Right ventricle myocardium superior (tissue), 1 donor: ENCODE results near the gene ZNF574. TPM values are rescaled to one million over a fixed set of nuclear protein-coding genes. Genes with fewer than 3 reads are reported as not detected.
A peak's percentile ranks its signal among the peaks of the same experiment; 100 is the strongest.

ENCODE experiments used
- ATAC-seq: fragments of 200-7000 bp; cut with Tn5 transposase; one replicate; pipeline ENCODE4 v1.9.1; 2020; ENCODE audit warnings: mild to moderate bottlenecking; ENCODE audit not compliant: poor library complexity
- DNase-seq: peaks from one replicate; pipeline ENCODE4 v3.0.0-alpha.2; 2020
- intact Hi-C: fragments of 100-400 bp; cut with DNase I; formaldehyde crosslinking; loops from one replicate; pipeline ENCODE4 v1.11.2; 2022
- total RNA-seq: library from RNA; stranded (reverse); fragmentation: NEBNext Ultra II Directional; extraction: Animal tissue kit (Norgen Biotek cat#: 25700); gene quantifications from one replicate; pipeline ENCODE4 v1.2.1, GENCODE V29; 2021
- donor health status: DM: no; HTN: yes; CAD: no; lungs with severe emphysema.

ZNF574 gene
- total RNA-seq, 1 donor from 2014 or later = 8.4 TPM

DNA sequence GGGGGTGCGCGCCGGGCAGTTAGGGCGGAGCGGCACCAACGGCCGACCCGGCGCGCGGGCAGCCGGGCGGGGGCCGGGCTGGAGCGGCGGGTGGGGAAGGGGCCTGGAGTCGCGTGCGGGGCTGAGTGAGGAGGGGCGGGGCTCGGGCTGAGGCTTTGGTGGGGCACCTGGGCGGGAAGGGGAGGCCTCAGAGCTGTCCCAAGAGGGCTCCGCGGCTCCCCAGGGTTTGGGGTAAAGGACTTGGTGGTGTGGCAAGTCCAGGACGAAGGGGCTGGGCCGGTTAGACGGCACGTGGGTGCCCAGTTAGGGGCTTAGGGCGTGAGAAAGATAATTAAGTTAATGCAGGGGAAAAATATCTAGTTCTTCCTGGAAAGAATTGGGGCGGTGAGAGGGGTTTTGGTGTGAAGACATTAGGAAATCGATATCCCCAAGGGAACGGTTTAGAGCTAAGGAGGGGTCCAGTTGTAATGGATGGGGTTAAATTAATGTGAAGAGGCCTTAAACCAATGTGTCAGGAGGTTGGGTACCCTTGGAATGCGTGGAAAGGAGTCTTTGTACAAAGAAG lies 496 bp downstream of the ZNF574 start:
- intact Hi-C loops = no loop called here
- ATAC-seq (no peak), DNase-seq (peak; percentile 67)

- intact Hi-C loops = no loop called here
- ATAC-seq (no peak), DNase-seq (no peak)
These were observed 2.1 kb downstream of the ZNF574 start for GRCh38 chr19:42078058-42078457.

DNA sequence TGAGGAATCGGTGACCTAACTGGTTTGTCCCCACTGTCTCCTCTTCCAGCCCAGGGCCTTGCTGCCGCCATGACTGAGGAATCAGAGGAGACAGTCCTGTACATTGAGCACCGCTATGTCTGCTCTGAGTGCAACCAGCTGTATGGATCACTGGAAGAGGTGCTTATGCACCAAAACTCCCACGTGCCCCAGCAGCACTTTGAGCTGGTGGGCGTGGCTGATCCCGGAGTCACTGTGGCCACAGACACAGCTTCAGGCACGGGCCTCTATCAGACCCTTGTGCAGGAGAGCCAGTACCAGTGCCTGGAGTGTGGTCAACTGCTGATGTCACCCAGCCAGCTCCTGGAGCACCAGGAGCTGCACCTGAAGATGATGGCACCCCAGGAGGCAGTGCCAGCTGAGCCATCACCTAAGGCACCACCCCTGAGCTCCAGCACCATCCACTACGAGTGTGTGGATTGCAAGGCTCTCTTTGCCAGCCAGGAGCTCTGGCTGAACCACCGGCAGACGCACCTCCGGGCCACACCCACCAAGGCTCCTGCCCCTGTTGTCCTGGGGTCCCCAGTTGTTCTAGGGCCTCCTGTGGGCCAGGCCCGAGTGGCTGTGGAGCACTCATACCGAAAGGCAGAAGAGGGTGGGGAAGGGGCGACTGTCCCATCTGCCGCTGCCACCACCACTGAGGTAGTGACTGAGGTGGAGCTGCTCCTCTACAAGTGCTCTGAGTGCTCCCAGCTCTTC lies 2.7 kb downstream of the ZNF574 start:
- DNase-seq (no peak), ATAC-seq (no peak)
- intact Hi-C loops = no loop called here

- intact Hi-C loops = no loop called here
- DNase-seq (no peak), ATAC-seq (no peak)
These were observed 3.3 kb downstream of the ZNF574 start for GRCh38 chr19:42079276-42079669.

GRCh38 chr19:42079886-42080763 lies 4.2 kb downstream of the ZNF574 start:
- ATAC-seq = no peak
- intact Hi-C loops = loop anchor here (10.0 kb wide), 1 partner anchor 85 kb away; the partner anchor contains the start of gene ATP1A3

GRCh38 chr19:42080764-42081375 lies 4.9 kb downstream of the ZNF574 start:
- no peak for DNase-seq
- intact Hi-C loops = loop anchor here (10.0 kb wide), 1 partner anchor 86 kb away; the partner anchor contains the start of gene ATP1A3
- no peak for ATAC-seq

More at GRCh38 chr19:42079886-42080763, 4.2 kb downstream of the ZNF574 start:
- no peak for DNase-seq

DNA sequence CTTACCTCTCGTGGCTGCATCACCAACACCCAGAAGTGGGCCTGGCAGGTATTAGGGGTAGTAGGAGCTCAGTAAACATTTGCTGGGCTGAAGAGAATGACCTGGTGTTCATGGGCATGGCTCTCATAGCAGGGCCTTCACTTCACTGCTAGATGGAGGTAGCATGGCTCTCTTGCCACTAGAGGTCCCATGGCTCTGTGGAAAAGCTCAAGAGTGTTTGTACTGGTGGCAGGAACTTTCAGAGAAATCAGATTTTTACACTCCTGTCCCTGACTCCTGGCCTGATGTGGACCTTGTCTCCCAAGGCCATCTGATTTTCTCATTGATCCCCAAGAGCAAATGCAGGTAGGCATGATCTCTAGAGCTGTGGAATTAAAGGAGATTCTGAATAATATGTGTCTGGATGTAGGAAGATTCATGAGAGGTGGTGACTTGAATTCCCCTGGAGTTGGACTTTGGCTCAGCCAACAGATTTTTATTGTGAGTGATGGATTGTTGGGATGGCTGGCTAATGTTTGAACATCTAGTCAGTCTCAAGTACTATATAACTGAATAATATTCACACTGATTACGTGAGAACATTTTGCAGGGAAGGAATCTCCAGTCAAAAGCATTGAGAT lies 5.7 kb downstream of the ZNF574 start:
- DNase-seq (no peak), ATAC-seq (peak; percentile 16)
- intact Hi-C loops = loop anchor here (10.0 kb wide), 1 partner anchor 87 kb away; the partner anchor contains the start of gene ATP1A3

- ATAC-seq (no peak), DNase-seq (no peak)
- intact Hi-C loops = loop anchor here (10.0 kb wide), 1 partner anchor 89 kb away; the partner anchor contains the start of gene ATP1A3
These were observed 7.6 kb downstream of the ZNF574 start for GRCh38 chr19:42083537-42083936.

DNA sequence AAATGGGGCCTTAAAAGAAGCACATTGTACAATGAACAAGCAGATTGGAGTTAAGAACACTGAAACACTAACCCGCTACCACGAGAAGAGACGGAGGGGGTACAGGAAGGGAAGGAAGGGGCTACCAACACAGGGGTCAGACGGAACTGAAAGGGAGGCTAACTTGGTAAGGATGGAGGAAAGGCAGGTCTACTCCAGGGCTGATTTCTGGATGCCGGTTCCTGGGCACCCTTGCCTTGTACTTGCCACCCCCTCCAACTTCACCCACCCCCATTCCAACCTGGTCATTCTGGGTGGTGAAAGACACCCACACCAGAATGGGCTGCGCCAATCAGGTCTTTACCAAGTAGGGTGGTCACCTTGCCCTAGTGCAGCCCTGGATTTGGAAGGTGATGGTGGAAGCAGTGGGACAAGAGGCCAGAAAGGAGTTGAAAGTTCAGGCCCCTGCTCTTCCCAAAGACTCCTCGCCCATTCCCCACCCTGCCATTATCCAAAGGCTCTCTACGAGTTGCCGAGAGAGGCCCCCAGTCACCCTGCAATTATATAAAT lies 10.3 kb downstream of the ZNF574 start:
- DNase-seq = no peak
- intact Hi-C loops = loop anchor here (10.0 kb wide), 1 partner anchor 91 kb away; the partner anchor contains the start of gene ATP1A3

DNA sequence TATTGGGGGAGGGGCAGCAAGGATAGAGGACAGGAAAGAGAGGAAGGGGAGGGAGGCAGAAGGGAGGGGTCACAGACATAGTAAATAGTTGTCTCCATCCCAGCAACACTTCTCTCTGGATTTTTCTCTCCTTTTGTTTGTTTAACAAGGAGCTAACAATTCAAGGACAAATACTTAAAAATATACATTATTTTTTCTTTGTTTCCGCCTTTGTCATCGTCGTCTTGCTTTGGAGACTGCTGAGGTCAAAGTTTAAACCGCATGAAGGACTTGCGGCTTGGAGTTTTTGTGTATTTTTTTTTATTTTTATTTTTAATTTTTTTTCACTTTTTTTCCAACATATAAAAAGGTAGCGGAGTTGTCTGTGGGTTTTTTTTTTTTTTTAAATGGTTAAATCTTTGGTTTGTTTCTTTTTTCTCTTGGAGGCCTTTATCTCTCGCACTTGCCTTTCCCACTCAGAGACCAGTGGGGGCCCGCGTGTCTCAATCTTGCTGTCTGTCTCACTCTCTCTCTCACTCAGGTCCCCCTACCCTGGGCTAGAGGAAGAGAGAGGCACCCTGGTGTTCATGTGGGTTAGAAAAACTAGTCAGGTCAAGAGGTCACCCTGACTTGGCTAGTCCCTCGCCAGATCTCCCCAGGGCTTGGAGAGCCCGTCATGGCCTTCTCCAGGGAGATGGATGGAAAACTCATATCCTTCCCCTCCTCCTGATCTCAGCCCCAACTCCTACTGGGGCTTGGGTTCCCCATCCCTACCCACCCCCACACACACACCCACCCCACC lies 11.0 kb downstream of the ZNF574 start:
- DNase-seq (no peak), ATAC-seq (no peak)
- intact Hi-C loops = loop anchor here (10.0 kb wide), 1 partner anchor 92 kb away; the partner anchor contains the start of gene ATP1A3

More for the DNA sequence above, 10.3 kb downstream of the ZNF574 start:
- ATAC-seq = no peak

DNA sequence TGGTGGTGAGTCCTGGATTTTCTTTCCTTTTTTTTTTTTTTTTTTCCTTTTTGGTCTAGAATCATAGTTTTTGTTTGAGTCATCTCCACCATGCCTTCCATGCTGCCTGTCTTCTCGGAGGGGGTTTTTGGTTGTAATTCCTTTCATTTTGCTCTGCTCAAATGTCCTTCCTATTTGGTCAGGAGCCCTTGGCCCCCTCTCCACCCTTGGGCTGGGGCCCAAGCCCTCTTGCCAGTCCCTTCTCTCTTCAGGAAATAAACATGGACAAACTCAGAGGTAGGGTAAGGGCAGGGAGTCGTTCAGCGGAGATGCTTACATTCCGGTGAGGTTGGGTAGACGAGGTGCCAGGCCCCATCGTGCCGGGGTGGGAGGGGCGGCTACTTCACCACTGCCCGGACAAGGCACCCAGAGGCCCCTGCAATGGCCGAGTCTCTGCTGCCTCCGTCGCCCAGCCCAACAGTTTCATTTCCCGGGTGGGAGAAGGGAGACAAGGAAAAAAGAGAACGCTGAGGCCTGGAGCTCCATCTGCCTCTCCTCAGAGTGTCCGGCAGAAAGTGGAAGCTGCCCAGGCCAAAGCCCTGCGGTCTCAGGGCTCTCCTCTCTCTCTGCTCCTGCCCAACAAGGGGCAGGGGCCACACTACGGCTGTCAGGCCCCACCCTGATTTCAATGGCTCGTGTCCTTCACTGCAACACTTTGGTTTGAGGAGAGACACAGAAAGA lies 12.7 kb downstream of the ZNF574 start:
- intact Hi-C loops = loop anchor here (10.0 kb wide), 1 partner anchor 94 kb away; the partner anchor contains the start of gene ATP1A3
- ATAC-seq (no peak), DNase-seq (no peak)

GRCh38 chr19:42089191-42089750 lies 13.3 kb downstream of the ZNF574 start:
- intact Hi-C loops = loop anchor here (10.0 kb wide), 1 partner anchor 94 kb away; the partner anchor contains the start of gene ATP1A3
- ATAC-seq (no peak), DNase-seq (no peak)

DNA sequence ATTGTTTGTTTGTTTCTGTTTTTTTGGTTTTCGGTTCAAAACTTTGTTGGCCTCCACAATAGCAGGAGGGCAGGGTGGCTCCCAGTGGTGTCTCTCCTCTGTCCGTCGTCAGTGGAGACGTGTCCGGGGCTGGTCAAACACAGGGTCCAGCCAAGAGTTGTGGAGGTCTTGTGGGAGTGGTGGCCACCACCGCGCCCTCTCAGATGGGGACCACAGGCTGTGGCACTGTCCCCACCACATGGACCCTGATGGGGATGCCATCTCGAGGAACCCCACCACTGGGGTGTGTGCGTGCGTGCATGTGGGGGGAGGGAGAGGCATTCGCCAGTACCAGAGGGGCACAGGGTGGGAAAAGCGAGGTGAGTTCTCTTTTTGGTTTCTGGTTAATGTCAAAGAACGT lies 13.8 kb downstream of the ZNF574 start:
- no peak for ATAC-seq
- no peak for DNase-seq
- intact Hi-C loops = loop anchor here (10.0 kb wide), 1 partner anchor 95 kb away; the partner anchor contains the start of gene ATP1A3

DNA sequence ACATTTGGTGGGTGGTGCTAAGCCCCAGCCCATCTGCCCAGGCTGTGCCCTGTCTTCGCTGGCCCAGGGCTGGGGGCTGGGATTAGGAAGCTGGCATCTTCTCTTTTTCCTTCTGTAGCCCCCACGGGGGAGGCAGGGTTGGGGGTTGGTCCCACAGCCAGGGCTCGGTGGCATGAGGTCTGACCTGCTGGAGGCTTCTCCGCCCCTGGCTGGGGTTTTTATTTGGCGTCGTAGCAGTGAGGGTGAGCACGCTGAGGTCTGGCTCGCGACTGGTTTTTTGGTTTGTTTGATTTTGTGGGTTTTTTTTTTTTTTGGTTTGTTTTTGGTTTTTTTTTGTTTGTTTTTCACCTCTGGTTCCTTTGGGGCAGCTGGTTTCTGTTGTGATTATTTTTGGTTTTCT lies 14.7 kb downstream of the ZNF574 start:
- intact Hi-C loops = no loop called here
- DNase-seq (no peak), ATAC-seq (no peak)

DNA sequence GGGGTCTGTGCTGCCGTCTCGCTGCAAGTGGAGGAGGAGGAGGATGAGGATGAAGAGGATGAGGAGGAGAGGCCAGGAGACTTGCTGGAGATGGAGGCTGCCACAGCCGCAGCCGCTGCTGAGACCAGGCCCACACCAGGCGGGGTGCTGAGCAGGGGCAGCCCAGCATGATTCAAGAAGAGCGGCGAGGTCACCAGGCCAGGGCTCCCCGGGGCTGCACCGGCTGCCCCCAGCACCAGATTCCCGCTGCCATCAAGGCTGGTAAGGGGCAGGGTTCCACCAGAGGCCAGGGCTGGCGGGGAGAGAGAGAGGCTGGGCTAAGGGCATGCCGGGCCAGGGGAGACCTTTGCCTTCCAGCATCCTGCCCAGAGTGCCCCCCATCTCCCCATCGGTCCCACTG lies 15.3 kb downstream of the ZNF574 start:
- ATAC-seq = no peak

DNA sequence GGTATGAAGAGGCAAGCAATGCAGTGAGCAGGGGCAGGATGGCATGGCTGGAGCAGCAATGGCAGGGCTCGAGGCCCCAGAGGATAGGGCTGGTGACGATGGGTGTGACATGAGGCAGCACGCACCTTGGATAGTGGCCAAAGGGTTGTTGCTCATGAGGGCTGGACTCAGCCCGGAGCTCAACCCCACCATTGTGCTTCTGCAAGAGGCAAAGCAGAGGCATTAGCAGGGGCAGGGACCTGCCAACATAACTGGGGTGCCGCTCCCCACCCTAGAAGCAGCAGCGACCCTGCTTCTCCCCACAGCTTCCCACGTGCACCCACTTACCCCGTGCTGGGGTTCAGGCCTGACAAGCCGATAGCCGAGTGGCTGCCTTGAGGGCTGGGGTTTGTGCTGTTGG lies 15.8 kb downstream of the ZNF574 start:
- no peak for DNase-seq
- intact Hi-C loops = no loop called here
- peak; percentile 43 for ATAC-seq

More for the DNA sequence above, 15.3 kb downstream of the ZNF574 start:
- DNase-seq = no peak
- intact Hi-C loops = no loop called here
